Articular chondrocyte of knee joint (primary cell): ENCODE data around the gene CD177. TPM values are rescaled to one million over a fixed set of nuclear protein-coding genes. Genes with fewer than 3 reads are reported as not detected.

ENCODE experiments used
- total RNA-seq: library from RNA; depleted of rRNA; stranded (reverse); fragments of >200 nt; gene quantifications from 2 replicates; pipeline ENCODE4 v1.2.3, GENCODE V29; 2012

The CD177 gene, protein sequence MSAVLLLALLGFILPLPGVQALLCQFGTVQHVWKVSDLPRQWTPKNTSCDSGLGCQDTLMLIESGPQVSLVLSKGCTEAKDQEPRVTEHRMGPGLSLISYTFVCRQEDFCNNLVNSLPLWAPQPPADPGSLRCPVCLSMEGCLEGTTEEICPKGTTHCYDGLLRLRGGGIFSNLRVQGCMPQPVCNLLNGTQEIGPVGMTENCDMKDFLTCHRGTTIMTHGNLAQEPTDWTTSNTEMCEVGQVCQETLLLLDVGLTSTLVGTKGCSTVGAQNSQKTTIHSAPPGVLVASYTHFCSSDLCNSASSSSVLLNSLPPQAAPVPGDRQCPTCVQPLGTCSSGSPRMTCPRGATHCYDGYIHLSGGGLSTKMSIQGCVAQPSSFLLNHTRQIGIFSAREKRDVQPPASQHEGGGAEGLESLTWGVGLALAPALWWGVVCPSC
- 0.11 TPM in 1 of 2 replicates, not detected in the other for total RNA-seq

DNA sequence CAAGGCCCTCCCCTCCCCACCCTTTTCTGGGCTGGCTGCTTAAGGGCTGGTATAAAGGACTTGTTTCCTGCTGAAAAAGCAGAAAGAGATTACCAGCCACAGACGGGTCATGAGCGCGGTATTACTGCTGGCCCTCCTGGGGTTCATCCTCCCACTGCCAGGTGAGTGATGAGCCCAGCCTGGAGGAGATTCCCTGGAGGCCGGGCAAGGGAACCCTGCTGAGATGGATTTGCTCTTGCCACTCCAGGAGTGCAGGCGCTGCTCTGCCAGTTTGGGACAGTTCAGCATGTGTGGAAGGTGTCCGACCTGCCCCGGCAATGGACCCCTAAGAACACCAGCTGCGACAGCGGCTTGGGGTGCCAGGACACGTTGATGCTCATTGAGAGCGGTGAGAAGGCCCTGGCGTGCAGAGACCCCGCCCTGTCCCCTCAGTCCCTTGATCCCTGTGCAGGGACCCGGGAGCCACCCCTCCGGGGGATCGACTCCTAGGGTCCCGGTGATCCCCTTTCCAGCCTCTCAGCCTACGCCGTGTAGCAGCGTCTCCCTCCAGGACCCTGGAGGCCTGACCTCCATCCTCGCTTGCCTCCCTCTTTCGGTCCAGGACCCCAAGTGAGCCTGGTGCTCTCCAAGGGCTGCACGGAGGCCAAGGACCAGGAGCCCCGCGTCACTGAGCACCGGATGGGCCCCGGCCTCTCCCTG, at the start of gene CD177:
Gene CD177, plus strand, starts transcription at position 81 of the 699 bp plus-strand sequence. Its CDS starts 29 bp downstream, at position 110.

Other genes with a start within 250 kb of the CD177 start
- 0.52 and 0.65 TPM in 2 replicates for gene PSG5, start 167.2 kb upstream of the CD177 start, total RNA-seq
- 2.7 and 7.2 TPM in 2 replicates for gene PSG4, start 148.0 kb upstream of the CD177 start, total RNA-seq
- not detected in 2 replicates for gene PSG9, start 84.2 kb upstream of the CD177 start, total RNA-seq
- gene TEX101, start 61.2 kb downstream of the CD177 start, total RNA-seq, result not detected in 2 replicates
- gene LYPD3, start 111.9 kb downstream of the CD177 start, total RNA-seq, result 0.26 and 0.32 TPM in 2 replicates
- gene PHLDB3, start 151.1 kb downstream of the CD177 start, total RNA-seq, result 7.1 and 8.3 TPM in 2 replicates
- 41.0 TPM in 2 replicates for gene ETHE1, start 173.5 kb downstream of the CD177 start, total RNA-seq
- 0.11 and 0.26 TPM in 2 replicates for gene ZNF575, start 179.5 kb downstream of the CD177 start, total RNA-seq
- 13.7 and 18.6 TPM in 2 replicates for gene XRCC1, start 221.8 kb downstream of the CD177 start, total RNA-seq
- 1.8 and 3.8 TPM in 2 replicates for gene PINLYP, start 222.1 kb downstream of the CD177 start, total RNA-seq
- gene IRGQ, start 242.4 kb downstream of the CD177 start, total RNA-seq, result 18.3 and 19.3 TPM in 2 replicates
- gene ZNF576, start 242.9 kb downstream of the CD177 start, total RNA-seq, result 7.1 and 9.1 TPM in 2 replicates